Left forelimb (tissue), 1 donor: Measurements from ENCODE around the gene SAXO1.
"Not testable (repeated sequence)": the region's sequence is repeated elsewhere in the genome, so short reads cannot be mapped to it uniquely, and the experiment has no call there.

Experiments
- DNase-seq: peaks from one replicate; pipeline ENCODE4 v3.0.0-alpha.2; 2018; ENCODE audit warnings: low spot score

Gene SAXO1

DNA sequence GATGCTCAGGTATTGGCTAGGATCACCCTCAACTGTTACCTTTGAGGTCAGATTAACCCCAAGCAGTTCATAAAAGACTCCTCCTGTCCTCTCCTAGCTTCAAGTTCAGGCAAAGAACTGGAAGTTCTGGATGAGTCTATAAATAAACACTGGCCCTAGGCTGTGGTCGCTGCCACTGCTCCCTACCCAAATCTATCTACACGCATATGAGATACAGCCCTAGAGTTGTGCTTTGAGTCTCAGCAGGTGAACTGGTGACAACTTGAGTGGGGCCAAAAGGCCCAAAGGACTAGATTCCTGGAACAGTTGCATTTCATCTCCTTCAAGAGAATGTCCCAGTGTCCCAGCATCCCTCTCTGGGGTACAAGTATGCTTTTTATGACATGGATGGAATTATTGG, 62.6 kb downstream of the SAXO1 start:
- no peak for DNase-seq

DNA sequence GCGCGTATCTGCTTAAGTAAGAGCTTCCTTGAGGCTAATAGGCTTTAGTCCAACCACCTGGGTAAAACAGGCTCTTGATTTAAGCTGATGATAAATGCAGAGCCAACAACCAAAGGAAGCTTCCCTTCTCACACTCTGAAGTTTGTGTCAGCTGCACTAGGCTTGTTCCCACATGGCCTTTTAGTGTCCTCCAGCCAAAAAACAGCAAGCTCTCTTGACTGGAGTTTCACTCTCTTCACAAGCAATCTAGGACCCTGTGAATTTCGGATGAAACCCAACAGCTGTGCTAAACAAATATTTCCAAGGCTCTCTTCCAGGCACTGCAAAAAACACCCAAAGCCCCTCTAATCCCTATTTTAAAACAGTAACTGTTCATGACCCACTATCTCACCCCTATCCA, 63.9 kb downstream of the SAXO1 start:
- no peak for DNase-seq

DNA sequence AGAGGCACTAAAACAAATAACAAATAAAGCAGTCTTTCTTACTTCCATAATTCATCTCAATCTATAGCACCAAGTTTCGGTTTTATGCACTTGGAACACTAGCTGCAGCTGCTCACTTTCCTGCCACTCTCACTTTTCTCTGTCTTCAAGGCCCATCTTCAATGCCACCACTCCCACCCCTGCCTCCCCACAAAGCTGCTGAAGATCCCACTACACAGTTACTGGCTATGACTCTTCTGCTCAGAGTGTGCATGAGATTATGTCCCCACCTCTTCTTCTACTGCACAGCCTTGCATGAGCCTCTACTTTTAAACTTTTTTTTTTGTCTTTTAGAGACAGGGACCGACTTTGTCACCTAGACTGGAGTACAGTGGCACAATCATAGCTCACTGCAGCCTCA, 77.4 kb downstream of the SAXO1 start:
- no peak for DNase-seq

DNA sequence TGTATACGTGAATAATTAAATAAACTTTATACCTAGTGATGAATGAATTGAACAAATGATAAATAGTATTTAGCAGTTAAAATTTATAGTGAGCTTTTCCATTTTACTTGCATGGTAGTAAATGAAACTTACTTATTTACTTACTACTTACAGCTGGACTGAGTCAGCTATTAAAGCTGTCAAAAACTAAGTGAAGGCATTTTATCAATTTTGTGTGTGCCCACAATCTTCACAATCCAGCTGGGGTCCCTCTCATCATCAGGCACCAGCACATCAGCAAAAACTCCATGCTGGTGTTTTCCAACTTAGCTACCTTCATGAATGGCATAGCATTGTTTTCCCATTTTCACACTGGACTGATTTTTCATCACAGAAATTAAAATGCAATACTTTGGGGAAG, 81.1 kb downstream of the SAXO1 start:
- no peak for DNase-seq

DNA sequence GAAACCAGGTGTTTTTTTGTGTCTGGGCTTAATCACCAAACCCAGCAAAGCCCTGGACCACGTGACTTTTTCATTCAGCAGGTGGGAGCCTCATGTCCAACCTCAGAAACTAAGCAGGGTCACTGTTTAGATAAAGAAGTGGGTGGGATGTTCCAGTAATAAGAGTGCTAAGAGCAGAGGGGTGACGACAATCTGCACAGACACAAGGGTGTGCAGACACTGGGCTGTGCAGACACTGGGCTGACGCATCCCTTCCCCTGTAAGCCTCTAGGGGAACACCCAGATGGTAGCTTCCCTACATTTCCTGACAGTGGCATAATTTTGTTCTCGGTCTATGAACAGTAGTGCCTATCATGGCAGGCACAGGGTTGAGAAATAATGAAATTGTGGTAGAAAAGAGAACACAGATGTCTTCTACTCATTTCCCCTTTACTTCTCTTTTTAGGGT, 85.1 kb downstream of the SAXO1 start:
- no peak for DNase-seq

DNA sequence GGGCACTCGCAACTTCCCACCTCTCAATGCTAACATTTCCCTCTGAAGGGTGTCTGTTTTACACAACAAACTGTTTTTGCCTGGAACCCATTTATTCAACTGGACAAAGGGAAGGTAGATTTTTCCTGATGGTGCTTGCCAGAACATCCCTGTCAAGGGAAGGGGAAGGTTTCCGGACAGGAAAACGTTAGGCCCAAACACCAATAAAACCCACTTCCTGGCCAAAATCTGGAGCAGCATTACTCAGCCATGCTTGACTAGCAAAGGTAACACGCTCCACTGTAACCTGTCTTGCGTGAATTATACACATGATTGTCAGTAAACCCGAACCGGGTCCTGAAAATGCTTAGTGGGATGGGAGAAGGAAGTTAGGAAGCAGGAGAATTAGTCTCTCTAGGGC, 90.2 kb downstream of the SAXO1 start:
- DNase-seq, result no peak

DNA sequence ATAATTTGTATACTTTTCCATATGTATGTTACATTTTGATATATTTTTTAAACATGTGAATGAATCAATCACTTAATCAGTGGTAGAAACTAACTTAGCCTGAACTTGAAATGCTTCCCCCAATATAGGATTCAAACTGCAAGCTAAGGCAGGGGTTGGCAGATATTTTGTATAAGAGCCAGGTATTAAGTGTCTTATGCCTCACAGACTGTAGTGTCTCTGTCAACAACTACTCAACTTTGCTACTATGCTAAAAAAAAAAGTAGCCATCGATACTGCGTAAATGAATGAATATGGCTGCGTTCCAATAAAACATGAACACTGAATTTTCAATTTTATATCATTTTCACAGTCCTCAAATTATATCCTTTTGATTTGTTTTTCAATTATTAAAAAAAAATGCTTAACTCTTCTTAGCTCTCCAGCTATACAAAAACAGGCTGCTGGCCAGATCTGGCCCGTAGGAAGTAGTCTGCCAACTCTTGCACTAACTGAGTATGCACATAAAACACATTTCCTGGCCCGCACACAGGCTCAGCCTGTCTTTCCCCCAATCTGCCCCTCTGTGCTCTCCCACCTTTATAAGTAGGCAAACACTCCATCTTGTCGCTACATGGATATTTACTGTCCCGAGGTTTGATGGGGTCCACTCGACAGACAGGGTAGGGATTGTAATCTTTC, 91.8 kb downstream of the SAXO1 start:
- no peak for DNase-seq

DNA sequence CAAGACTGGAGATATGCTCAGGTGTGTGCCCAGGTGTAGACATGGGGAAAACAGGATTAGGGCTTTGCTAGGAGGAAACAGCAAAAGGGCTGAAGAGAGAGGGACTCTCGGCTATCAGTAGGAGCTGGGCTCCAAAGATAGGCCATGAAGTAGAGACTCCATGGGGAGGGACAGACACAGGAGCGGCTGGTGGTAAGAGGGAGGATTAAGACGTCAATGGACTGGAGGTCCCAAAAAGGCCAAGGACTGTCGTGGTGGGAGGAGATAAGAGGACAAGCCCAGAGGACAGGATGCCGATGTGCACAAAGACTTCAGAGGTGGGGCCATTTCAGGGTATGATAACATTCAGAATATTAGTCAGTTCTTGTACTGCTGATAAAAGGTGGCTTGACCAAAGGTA, 93.1 kb downstream of the SAXO1 start:
- no peak for DNase-seq

DNA sequence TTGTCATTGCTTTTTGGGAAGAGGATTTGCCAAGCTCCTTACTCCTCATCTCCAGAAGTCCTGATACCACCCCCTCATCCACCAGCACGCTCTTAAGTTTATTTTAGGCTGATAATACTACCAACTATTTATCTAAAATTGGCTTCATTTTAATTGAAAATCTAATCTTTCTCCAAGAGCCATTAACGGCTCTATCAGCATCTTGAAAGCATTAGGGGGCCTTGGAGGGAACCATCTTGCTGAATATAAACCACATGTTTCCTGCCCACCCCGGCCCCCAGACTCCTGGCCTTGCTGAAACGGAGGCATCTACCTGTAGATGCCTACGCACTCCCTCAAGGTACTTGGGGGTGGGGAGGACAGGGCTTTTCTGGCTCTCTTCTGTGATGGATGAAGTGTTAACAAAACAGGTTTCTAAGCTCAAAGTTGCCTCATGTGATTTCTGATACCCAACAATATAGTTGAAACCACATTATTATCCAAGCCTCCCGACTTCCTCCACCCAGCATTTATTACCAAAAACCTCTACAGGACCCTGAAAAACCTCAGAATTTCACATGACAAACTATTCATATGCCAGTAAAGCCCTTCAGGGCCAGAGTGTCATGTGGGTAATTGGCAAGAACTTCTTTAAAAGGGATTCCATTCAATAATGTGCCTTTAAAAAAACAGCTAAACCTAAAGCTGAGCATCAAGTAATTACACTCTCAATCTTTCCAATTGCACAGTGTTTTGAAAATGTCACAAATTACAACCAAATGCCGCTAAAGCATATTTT, 96.7 kb downstream of the SAXO1 start:
- no peak for DNase-seq

DNA sequence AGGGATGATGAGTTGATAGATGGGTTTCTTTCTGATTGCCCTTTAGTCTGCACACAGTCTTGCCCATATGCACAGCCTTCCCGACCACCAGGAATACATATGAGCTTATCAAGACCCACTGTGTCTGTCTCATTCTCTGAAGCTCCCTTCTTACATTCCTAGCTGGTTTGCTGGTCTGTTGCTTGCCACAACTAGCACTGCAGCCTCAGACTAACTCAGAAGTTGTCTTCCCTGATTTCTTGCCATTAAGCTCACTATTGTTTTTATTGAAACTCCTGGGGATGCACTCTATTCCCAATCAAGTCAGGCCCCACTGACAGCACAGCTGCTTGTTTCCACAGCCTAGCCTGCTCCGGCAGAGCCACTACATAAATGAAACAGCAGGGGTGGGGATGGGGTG, 97.5 kb downstream of the SAXO1 start:
- DNase-seq, result no peak

DNA sequence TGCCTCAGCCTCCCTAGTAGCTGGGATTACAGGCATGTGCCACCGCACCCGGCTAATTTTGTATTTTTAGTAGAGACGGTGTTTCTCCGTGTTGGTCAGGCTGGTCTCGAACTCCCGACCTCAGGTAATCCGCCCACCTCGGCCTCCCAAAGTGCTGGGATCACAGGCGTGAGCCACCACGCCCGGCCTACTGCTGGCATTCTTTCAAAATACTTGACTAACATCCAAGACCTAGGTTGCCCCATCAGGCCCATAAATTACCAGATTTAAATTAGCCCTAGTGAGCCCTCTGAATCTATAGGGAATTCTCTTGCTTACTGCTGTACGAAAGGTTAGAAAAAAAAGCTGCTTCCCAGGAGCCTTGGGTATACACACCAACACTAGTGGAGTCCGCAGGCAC, 102.4 kb downstream of the SAXO1 start:
- not testable (repeated sequence) for DNase-seq

DNA sequence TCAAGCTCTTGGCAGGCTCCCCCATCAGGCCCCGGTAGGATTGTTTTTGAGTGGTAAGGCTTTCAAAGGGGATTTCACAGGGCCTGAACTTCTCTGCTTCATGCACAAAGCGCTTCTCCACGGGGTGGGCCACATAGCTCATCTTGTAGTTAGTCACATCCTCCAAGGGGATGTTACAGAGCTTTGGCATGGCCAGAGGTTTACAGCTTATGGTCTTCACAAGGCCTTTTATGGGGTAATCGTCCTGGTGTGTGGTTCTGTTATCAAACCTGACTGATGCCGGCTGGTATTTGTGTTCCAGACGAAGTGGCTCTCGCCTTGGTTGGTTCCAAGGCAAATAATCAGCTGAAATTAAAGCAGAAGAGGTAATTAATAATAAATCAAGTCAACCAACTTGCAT, 104.3 kb downstream of the SAXO1 start:
- no peak for DNase-seq

DNA sequence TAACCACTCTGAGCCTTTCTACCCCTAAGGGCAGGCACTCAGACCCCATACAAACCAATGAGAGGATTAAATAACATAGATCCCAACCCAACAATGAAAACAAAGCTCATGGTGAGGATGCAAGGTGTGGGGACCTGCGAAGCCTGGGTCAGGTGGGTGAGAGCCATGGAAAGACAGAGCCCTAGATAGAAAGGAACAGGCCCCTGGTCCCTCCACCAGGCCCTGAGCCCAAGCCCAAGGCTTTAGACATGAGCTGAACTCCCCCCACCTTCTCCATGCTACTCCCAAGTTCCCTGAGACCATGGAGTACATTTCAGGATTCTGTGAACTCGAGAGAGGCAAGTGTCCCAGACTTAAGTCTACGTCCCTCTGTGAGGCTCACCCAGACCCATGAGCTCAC, 106.5 kb downstream of the SAXO1 start:
- no peak for DNase-seq

DNA sequence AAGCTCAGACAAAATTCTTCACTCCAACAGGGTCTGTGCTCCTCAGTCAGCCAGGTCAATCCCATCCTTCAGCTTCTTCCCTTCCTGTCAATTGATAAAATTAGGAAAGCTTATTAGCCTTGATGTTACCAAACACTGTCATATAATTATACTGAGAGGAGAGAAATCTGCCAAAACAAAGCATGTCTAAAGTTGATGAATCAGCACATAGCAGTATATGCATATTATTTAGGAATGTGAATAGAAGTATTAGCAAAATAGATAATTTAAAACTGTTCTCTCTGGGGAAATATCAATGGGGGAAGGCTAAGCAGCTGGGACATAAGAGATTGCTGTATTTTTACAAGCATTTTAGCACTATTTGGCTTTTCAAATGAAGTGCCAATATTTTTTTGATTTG, 107.1 kb downstream of the SAXO1 start:
- no peak for DNase-seq

DNA sequence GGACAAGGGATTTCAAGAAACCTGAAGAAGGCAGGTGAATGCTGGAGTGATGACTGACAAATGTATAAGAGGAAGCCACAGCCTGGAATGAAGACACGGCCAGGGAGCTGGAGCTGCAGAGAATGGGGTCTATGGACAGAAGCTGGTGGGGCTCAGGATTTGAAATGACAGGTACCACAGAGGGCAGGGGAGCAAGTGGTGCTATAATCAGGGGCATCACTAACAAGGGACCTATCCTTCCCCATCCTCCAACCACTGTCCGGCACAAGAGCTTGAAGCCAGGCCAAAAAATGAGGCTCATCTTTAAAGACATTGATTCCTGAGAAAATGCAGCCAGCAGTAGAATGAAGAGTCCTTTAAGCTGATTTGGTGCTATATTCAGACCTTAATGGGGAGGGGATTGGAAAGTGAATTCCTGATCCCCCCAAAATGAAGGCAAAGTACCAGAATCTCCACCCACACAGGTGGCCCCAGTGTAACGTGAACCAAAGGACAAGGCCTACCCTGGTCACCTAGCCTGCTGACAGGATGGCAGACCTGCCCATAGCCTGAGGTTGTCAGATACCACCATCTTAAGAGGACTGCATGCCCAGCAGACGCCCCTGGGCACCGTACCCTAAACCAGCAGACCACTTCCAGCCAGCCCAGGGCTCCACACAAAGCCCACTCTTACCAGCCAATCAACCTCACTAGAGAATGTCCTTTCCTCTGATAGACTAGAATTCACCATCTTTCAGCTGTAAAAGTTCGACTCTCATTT, 109.2 kb downstream of the SAXO1 start:
- DNase-seq, result no peak

DNA sequence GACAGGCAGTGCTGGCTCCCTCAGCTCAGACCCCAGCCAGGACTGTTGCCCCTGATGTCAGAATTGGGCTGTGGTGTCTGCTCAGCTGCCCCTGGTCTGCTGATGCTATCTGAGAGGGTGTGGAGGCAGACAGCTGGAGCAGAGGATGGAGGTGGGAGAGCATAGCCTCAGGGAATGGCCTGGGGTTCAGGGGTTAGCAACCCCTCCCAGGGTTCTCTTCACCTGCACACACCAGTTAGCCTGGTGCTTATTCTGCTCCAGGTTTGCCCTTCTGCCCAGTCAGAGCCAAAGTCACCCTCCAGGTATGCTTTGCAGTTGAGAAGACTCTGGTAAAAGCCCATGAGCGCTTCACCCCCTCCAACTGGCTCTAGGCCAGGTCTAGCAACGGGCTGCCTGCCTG, 109.8 kb downstream of the SAXO1 start:
- DNase-seq, result no peak

DNA sequence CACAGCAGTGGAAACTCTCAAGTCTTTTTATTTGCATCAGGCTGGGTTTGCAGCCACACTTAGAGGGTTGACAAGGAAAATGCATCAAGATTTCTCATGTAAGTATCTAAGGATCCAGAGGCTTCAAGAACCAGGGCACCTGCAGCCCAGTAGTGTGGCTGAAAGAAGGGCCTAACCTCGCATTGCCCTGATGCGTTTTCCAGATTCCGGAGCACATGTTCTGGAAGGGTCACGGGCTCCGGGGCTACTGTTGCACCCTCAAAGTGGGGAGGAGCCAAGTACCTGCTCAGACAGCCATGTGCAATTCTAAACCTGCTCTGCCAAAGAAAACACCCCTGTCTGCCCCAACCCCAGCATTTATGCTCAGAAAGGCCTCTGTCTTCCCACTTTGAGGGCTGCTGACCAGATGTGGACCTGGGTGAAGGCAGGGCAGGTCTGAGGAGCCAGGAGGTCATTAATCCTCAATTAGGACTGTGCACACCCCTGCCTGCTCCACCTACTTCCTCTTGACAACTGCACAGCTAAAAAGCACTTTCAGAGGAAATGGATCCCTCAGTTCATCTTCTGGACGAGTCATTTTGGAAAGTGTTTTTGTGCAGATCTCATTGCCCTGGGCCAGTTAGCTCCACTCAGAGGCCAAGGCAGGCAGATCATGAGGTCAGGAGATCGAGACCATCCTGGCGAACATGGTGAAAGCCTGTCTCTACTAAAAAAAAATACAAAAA, 110.7 kb downstream of the SAXO1 start:
- DNase-seq, result no peak

DNA sequence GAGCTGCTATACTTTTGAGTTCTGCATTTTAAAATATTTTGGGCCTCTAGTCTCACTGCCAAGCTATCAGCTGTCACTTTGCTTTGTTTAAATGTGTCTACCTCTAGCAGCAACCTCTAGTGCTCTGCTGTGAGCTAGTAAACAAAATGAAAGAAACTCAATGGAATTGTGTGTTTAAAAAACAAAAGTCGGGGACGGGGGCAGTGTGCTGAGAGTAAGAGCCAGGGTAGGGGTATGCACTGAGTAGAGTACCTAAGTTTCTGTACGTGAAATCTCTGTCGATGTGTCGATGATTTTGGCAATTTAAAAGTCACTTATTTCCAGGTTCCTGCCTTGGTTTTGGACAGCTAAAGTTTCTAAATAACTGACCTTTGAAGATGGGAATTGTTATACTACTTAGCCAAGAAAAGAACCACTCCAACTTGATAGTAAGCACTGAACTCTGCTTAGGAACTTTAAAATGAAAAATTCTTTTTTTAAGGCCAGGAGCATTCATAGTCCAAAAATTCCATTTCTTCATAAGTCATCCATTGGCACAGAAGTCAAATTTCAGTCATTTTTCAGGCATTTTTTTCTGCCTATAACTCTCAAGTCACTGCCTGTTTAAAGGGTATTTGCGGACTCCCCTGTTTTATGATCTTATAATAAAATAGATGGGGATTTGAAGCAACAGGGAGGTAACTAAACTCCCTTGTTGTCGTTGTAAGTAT, 111.5 kb downstream of the SAXO1 start:
- no peak for DNase-seq

DNA sequence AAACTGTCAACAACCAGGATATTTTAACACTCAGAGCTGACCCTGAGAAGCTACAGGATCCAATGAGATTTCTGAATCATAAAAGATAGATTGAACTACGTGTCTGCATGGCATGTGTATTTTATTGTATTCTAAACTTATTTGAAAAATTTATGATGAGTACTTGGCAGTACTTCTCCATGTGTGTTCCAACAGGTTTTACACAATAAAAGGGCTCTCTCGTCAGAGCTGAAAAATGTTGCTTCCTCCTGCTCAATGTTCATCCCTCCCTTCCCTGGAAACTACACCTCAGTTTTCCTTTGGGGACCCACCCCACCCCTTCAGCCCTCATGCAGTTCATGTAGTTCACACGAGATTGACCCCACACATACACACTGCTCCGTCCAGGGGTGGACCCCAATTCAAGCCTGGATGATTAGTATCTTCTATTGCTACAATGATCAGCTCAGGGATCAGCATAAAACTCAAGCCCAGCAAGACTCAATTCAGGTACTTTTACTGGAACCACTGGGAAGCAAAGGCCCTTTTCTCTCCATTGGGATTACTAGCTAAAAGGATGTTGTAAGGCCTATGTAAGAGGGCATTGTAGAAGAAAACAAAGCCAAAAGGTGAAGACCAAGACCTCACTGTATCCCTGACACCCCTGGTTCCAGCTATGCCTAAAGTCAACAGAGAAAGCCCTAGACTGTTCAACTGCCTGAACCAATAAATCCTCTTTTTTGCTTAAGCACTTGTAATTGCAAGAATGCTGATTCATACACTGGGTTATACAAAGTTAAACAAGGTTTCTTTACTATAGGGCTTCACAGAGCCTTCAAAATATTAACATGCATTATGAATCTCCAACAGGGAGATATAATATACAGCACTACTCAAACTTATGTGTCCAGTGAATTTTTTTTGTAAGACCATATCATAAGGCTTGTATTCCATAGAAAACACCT, 112.6 kb downstream of the SAXO1 start:
- DNase-seq, result no peak

DNA sequence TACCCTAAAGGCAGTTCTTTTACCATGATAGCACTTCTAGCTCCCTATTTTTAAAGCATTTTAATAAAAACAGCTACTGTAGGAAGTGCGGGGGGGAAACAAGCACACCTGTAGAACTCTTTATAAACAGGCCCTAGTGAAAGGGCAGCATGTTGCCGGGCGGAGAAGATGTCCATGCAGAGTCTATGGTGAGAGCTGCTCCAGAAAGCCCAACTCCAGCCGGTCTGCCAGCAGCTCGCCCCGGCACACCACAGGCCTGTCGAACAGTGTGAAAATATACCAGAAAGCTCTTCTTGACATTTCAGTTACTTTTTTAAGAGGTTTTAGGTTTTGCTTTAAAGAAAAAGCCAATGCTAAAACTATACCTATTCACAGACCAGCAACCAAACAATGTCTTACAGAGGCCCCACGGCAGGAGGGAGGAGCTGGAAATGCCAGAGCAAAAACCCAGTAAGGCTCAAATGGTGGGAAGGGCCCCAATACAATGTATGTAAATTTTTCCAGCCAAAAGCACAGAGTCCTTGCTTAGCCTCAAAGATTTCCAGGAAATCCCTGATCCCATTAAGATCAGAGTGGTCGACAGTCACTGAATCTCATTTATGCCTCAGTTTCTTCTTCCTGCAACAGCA, 121.2 kb downstream of the SAXO1 start:
- no peak for DNase-seq
